ENCODE data around the gene SUSD6. TPM values are rescaled to one million over a fixed set of nuclear protein-coding genes. Genes with fewer than 3 reads are reported as not detected.

The SUSD6 gene, protein sequence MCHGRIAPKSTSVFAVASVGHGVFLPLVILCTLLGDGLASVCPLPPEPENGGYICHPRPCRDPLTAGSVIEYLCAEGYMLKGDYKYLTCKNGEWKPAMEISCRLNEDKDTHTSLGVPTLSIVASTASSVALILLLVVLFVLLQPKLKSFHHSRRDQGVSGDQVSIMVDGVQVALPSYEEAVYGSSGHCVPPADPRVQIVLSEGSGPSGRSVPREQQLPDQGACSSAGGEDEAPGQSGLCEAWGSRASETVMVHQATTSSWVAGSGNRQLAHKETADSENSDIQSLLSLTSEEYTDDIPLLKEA
- total RNA-seq = 10 to 100 TPM; 11.9 to 26.3 (median 16.2) TPM

DNA sequence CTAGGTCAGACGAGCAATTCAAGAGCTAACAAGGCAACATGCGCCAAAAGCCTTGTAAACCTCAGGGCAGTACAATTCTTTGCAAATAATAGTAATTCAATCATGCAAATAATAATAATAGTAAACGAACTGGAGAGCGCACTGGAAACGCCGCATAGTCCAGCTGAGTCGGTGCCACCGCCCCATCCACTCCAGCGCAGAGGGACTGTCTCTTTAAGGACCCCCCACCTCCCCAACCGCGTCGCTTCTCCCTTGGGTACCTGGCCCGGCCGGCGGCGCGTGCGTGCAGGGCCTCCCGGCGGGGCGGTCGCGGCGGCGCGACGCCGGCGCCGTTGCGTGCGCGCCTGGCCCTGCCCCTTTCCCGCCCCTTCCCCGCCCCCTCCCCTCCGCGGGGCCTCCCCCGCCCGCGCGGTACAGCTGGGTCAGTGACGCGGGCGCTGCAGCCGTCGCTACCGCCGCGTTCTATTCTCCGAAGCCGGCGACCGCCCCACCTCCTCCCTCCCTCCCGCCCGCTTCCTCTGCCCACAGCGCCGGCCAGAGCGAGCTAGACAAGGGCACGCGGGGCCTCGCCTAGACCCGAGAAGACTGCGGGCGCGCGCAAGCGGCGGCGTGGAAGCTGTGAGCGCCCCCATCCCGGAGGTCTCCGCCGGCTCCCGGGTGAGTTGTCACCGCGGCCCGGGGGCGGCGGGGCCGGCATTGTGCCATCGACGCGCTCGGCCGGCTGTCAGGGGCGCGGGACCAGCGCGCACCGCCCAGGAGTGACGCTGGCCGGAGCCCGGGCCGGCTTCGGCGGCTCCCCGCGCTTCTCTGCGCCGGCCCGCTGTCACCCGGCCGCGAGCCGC is at the start of gene SUSD6:
Gene SUSD6 (plus strand): TSS at position 425 of the 842 bp plus-strand sequence. CDS start 46,997 bp downstream, outside the sequence.
- Histone ChIP-seq H3K4me3 (peak within 1 kb of the TSS; percentile 54 to 89 (median 74)), H3K27ac (peak within 1 kb of the TSS; percentile 91 to 99 (median 96)), H3K9me3 (no peaks in the 10 kb centered on the region), H3K36me3 (no peaks in the 10 kb centered on the region), H3K27me3 (no peaks in the 10 kb centered on the region), H3K4me1 (peaks cover 48% of the 10 kb centered on the region in 2 donors)
- DNase-seq (peak; percentile 81 to 88), ATAC-seq (peak; percentile 81 to 83)
- intact Hi-C loops (cut with DNase I; ENCODE audit: low total_unique reads) (loop anchor here (1.0 to 5.0 kb wide), 3 partner anchors 32 to 459 kb away; partner anchors contain the start of genes DCAF5 and SRSF5), in situ Hi-C loops (cut with MboI; ENCODE audit: low sequenced_read_pairs in 4 of 4) (no loop called here)
- TF ChIP-seq, protein P1, sequence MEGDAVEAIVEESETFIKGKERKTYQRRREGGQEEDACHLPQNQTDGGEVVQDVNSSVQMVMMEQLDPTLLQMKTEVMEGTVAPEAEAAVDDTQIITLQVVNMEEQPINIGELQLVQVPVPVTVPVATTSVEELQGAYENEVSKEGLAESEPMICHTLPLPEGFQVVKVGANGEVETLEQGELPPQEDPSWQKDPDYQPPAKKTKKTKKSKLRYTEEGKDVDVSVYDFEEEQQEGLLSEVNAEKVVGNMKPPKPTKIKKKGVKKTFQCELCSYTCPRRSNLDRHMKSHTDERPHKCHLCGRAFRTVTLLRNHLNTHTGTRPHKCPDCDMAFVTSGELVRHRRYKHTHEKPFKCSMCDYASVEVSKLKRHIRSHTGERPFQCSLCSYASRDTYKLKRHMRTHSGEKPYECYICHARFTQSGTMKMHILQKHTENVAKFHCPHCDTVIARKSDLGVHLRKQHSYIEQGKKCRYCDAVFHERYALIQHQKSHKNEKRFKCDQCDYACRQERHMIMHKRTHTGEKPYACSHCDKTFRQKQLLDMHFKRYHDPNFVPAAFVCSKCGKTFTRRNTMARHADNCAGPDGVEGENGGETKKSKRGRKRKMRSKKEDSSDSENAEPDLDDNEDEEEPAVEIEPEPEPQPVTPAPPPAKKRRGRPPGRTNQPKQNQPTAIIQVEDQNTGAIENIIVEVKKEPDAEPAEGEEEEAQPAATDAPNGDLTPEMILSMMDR (IDR thresholded peaks at IDR 0.05 in 4 of 5, conservative IDR thresholded peaks at IDR 0.05 in 1 of 5) = no peak
- TF ChIP-seq POLR2A (IDR thresholded peaks at IDR 0.05) = peak; percentile 78 to 83

DNA sequence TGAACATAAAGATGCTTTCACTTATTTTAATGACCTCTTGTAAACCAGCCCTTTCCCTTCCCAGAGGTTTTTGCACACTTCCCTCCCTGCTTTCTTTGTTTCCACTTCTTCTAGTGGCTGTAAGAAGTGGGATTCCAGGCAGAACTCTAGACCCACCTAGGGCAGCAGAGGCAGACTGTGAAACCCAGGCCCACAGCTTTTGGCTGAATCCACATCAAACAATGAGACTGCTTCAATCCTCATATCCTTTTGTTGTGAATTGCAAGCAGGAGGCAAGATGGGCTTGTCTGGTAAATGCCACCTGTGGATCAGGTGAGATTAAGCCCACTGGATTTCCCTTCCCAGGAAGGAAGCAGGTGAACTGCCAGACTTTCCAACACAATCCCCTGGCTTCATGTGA is 49.5 kb upstream of the SUSD6 start:
- ATAC-seq (no peak), DNase-seq (no peak)
- Histone ChIP-seq H3K36me3 (no peaks in the 10 kb centered on the region), H3K4me3 (no peak overlapping the region), H3K27ac (no peak overlapping the region), H3K4me1 (no peaks in the 10 kb centered on the region), H3K9me3 (no peaks in the 10 kb centered on the region), H3K27me3 (peaks cover 2 to 34% (median 23%) of the 10 kb centered on the region in 3 donors)
- intact Hi-C loops (cut with DNase I; ENCODE audit: low total_unique reads) (no loop called here), in situ Hi-C loops (cut with MboI; ENCODE audit: low sequenced_read_pairs in 4 of 4) (no loop called here)
- TF ChIP-seq, protein P1 (IDR thresholded peaks at IDR 0.05 in 4 of 5, conservative IDR thresholded peaks at IDR 0.05 in 1 of 5) = no peak
- TF ChIP-seq POLR2A (IDR thresholded peaks at IDR 0.05) = no peak

DNA sequence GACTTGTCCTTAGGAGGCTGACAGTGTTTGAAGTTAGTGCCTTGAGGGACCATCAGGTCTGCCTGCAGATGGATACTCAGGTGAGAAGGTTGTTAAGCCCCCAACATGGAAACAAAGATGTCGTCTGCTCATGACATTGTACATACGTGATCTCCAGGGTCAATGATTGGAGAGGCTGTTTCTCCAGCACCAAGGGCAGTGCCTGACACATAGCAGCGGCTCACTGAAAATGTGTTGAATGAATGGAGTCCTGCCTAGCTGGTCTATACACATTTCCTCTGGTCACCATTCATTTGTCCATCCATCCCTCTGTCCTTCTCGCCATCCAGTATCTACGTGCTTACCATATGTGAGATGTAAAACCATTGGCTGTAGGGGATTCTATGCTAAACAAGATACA is 43.8 kb upstream of the SUSD6 start:
- ATAC-seq (no peak), DNase-seq (no peak)
- H3K36me3 ChIP-seq = no peaks in the 10 kb centered on the region
- H3K4me1 ChIP-seq = peaks cover 0 to 12% of the 10 kb centered on the region in 2 donors
- no peaks in the 10 kb centered on the region for H3K9me3 ChIP-seq
- TF ChIP-seq, protein P1 (IDR thresholded peaks at IDR 0.05 in 4 of 5, conservative IDR thresholded peaks at IDR 0.05 in 1 of 5) = no peak
- TF ChIP-seq POLR2A (IDR thresholded peaks at IDR 0.05) = no peak
- H3K4me3 ChIP-seq = no peak overlapping the region
- intact Hi-C loops (cut with DNase I; ENCODE audit: low total_unique reads) = no loop called here
- peaks cover 55 to 69% (median 66%) of the 10 kb centered on the region in 3 donors for H3K27me3 ChIP-seq
- in situ Hi-C loops (cut with MboI; ENCODE audit: low sequenced_read_pairs in 4 of 4) = no loop called here
- no peak overlapping the region for H3K27ac ChIP-seq

DNA sequence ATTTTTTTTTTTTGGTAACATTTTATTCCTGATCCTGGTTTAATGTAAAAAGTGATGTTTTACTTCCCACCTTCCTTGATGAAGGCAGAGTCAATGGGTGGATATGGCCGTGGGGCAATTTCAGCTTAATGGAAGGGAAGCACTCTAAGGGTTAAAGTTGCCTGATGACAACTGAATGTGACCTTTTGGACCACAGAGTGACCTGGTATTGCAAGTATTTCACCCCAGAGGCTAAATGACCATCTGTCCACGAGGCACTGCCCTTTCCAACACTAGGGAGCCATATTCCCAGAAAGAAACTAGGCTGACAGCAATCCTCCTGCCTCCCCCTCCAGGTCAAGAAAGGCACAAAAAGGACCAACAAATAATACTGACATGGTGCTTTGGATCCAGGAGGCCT is 41.5 kb upstream of the SUSD6 start:
- Histone ChIP-seq H3K27me3 (peaks cover 75 to 82% (median 77%) of the 10 kb centered on the region in 3 donors), H3K27ac (no peak overlapping the region), H3K36me3 (no peaks in the 10 kb centered on the region), H3K4me1 (peaks cover 7 to 31% of the 10 kb centered on the region in 2 donors), H3K9me3 (no peaks in the 10 kb centered on the region), H3K4me3 (no peak overlapping the region)
- ATAC-seq = no peak
- in situ Hi-C loops (cut with MboI; ENCODE audit: low sequenced_read_pairs in 4 of 4) = no loop called here
- no peak for TF ChIP-seq POLR2A (IDR thresholded peaks at IDR 0.05)
- TF ChIP-seq, protein P1 (IDR thresholded peaks at IDR 0.05 in 4 of 5, conservative IDR thresholded peaks at IDR 0.05 in 1 of 5) = no peak
- DNase-seq = no peak
- intact Hi-C loops (cut with DNase I; ENCODE audit: low total_unique reads) = no loop called here
